Measurements from ENCODE around the gene CD82.

DNA sequence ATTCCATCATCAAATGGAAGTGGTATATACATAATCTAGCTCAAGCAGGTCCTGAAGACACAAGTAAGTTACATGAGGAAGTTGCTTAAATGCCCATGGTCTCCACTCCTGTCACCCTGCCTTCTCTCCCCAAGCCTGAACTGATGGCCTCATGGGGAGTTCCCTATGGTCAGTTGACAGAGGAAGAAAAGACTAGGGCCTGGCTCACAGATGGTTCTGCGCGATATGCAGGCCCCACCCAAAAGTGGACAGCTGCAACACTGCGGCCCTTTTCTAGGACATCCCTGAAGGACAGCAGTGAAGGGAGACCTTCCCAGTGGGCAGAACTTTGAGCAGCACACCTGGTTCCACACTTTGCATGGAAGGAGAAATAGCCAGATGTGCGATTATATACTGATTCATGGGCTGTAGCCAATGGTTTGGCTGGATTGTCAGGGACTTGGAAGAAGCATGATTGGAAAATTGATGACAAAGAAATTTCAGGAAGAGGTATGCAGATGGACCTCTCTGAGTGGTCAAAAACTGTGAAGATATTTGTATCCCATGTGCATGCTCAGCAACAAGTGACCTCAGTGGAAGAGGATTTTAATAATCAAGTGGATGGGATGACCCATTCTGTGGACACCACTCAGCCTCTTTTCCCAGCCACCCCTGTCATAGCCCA, 17.3 kb upstream of the CD82 start:
- TF ChIP-seq, protein P1, sequence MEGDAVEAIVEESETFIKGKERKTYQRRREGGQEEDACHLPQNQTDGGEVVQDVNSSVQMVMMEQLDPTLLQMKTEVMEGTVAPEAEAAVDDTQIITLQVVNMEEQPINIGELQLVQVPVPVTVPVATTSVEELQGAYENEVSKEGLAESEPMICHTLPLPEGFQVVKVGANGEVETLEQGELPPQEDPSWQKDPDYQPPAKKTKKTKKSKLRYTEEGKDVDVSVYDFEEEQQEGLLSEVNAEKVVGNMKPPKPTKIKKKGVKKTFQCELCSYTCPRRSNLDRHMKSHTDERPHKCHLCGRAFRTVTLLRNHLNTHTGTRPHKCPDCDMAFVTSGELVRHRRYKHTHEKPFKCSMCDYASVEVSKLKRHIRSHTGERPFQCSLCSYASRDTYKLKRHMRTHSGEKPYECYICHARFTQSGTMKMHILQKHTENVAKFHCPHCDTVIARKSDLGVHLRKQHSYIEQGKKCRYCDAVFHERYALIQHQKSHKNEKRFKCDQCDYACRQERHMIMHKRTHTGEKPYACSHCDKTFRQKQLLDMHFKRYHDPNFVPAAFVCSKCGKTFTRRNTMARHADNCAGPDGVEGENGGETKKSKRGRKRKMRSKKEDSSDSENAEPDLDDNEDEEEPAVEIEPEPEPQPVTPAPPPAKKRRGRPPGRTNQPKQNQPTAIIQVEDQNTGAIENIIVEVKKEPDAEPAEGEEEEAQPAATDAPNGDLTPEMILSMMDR (IDR thresholded peaks at IDR 0.05), result no peak
- no peak for TF ChIP-seq POLR2AphosphoS5 (IDR thresholded peaks at IDR 0.05; ENCODE audit: insufficient read depth in 1 of 2, low read depth in 1 of 2)
